ENCODE results near the gene MRPS15.

Gene MRPS15

DNA sequence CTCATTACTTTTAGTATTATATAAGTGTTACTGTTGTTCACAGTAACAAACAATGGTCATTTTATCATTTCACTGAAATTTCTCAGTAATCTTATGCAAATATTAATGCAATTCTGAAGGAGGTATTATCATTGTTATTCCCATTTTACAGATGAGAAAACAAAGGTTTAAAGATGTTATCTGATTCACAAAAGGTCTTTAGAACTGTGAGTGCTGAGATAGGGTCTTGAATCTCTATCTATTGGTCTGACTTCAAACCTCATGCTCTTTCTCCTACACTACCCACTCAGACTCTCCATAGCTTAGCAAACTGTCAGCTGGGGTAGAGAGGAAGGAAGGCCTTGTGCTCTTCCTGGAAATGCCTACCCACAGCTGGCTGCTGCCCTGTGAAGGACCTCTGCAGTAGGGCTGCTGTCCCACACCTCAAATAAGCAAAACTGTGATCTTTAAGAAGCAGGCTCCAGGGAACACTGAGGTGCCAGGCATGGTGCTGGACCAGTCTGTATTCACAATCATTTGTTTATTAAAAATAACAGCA lies 7.7 kb downstream of the MRPS15 start:
- DNase-seq: no peak

DNA sequence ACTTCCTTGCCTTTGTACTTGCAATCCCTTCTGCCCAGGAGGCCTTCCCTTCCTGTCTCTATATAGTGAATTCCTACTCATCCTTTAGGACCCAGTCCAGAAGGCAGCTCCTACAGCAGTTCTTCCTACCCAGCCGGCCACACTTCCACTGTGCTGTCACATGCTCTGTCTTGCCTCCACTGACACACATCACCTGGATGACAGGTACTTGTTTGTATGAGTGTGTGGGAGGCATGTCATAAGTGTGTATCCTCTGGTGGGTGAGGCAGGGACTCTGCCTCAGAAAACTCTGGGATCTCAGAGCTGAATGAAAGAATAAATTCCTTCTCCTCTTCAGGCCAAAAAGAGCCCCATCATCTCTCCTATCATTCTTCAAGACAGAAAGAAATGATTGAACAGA lies 8.8 kb downstream of the MRPS15 start:
- no peak for DNase-seq

DNA sequence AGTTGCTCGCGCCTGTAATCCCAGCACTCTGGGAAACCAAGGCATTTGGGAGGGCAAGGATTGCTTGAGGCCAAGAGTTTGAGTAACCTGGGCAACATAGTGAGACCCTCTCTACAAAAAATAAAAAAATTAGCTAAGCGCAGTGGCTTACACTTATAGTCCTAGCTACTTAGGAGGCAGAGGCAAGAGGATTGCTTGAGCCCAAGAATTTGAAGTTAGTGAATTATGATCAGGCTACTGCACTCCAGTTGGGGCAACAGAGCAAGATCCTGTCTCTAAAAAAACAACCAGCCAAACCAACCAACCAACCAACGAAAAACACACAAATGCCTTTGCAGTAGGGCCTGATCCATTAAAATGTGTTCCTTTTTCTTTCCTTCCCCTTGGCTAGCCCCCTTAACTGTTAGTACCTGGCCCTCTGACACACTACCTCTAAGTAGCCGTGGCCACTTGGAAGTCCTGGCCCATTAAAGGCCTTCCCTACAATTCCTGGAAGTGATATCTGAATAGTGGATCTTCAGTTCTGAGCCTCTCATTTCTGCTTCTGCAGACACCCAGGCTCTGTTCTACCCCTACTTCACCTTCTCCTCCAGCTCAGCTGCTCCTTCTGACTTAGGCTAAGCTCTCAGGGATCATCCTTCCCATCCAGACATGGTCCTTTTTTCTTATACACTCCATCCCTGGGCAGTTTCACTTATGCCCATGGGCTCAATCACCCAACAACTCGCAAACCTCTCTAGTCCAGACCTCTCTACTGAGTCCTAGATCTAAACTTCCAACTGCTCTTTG lies 10.4 kb downstream of the MRPS15 start:
- DNase-seq: no peak

DNA sequence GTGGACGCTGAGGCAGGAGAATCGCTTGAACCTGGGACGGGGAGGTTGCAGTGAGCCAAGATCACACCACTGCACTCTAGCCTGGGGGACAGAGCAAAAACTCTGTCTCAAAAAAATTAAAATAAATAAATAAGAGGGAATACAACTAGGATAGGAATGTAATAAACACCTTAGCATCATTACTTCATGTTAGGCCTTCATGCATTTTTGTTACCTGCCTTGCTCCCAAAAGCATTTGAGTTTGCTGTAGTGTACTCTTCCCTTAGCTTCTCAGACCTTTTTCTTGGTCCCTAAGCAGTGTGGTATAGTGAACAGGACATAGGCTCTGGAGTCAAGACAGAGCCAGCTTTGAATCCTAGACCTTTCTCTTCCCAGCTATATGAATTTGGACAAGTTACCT lies 11.1 kb downstream of the MRPS15 start:
- DNase-seq: no peak

DNA sequence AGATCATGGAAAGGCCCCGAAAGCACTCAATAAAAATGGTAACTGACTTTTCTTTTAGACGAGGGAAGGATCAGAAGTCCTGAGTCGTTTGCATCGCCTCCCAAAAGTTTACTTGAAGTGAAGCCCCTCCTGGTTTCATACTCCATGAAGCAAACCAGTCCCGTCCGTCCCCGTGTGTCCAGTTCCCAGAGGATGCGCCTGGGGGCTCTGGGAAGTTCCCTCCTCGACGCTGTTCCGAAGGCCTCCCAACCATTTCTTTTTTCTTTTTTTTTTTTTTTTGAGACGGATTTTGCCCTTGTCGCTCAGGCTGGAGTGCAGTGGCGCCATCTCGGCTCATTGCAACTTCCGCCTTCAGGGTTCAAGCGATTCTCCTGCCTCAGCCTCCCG lies 13.3 kb downstream of the MRPS15 start:
- DNase-seq: no peak

DNA sequence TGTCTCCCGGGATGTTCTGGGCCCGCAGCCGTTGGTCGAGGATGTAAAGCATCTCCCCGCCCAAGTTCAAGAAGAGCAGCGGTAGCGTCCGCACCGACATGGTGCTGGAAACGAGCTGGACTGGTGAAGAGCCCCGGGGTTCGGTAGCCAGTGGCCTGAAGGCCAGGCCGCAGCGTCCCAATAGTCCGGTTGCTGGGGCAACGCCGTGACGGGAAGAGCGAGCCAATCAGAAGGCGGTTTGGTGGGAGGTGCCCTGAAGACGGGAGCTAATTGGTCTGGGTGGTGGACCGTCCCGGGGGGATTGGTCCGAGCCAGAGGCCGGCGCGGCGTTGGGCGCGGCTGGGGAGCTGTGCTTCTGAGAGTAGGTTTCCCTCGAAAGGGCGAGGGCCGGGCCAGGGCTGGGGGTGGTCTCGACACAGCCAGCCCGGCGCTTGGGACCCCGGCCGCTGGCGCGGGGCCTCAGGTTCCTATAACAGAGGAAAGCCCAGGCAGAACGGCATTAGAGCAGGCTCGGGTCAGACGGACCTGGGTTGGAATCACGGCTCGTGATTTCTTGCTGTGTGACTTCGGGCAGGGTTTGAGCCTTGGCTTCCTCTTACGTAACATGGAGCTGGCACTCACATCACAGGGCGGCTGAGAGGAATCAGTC lies 13.8 kb downstream of the MRPS15 start, which contains the start of gene OSCP1:
Gene OSCP1 (minus strand): TSS at position 182 of the 649 bp plus-strand sequence. CDS start 82 bp downstream, at position 100.
- peak; percentile 97 to 98 (median 98) for DNase-seq

DNA sequence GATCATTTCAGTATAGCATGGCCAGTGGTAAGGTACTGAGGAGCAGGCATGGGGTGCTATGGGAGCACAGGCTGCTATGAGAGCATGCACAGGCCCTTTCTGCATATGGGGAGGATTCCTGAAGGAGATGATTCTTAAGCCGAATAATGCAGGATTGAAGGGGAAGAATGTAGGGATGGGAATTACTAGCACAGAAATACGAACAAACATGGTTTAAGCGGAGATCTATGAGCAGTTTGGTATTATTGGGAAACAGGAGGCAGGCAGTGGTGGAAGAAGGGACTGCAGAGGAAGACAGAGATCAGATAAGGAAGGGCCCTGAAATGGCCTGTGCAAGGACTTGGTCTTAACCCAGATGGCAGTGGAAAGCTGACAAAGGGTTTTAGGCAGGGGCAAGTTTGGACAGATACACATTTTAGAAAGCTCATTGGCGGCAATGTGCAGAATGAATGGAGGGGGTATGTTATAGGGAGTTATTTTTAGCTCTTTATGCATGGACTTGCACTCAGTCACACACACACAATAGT lies 15.6 kb downstream of the MRPS15 start:
- DNase-seq: no peak

DNA sequence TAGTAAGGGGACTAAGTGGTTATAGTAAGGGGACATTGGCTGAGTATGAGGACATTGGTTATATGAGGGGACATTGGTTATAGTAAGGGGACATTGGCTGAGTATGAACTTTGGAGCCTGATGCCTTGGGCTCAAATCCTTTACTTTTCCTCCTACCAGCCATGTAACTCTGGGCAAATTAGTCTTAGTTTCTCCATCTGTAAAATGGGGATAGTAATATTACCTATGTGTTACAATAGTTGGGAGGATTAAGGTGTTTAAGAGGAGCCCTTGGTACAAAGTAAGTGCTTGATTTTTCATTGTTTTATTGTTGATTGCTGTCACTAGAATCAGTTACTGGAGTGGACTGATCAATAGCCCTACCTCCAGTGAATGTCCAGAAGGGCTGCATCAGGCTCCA lies 16.7 kb downstream of the MRPS15 start:
- no peak for DNase-seq

DNA sequence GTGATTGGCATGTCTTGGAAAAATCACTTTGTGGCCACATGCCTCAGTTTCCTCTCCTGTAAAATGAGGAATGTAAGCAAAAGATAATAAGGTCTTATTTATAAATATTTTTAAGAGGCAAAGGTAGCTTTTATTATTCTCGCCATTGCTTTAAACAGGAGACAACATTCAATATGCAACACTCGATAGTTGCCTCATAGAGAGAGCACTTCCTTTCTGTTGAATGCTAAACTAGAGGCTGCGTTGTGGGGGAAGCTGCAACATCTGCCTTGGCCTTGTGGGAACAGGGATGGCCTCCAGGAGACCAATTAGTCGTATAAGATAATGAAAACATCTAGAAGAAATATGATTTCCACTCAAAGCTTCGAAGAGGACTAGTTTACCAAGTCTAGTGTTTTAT lies 17.4 kb downstream of the MRPS15 start:
- peak; percentile 35 to 43 (median 36) for DNase-seq

DNA sequence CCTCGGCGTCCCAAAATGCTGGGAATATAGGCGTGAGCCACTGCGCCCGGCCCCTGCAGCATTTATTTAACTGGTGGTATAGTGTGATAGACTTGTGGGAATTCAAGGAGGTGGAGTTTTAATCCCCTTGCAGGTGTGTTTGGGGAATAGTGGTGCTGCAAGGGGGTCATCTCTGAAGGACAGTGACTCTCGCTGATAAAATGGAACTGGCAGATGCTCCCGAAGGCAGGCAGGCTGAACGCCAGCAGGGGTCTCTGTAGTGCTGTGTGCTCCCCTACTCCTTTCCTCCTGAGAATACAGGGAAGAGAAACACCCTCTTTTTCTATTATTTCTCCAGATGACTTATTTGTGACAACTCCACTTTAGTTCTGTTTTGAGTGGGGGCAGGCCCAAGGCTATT lies 17.9 kb downstream of the MRPS15 start:
- DNase-seq: peak; percentile 68 to 78 (median 73)

DNA sequence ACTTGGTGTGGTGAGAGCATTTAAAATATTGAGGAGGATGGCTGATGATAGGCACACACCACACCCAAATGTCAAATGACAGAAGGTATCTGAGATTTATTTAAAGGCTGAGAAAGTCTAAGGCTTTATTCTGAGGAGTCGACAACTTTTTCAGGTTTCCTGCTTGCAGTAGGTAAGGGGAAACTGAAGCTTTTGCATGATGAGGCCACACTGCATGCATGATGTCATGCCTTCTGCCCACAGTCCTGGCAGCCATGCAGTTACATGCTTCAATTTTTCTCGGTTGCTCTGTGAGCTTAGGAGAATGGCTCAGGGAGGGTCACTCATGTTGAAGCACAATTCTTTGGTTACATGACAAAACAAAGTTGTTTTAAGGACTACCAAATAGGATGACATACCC lies 20.9 kb downstream of the MRPS15 start:
- DNase-seq: no peak

DNA sequence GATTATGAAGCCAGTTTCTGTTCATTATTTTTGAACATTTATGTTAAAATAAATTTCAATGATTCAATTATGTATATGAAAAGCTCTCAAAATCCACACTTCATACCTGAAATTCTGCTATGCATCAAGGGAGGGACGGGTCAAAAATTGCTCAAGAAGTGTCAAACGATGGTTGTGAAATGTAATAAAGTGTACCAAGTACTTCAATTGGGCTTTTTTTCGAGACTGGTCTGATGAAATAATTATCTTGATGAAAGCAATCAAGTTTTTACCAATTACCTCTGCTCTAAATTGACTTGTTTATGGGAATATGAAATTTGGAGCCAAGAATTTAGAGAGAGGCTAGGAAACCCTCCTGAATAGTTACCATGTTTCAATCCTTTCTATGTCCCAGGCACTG lies 21.8 kb downstream of the MRPS15 start:
- no peak for DNase-seq

DNA sequence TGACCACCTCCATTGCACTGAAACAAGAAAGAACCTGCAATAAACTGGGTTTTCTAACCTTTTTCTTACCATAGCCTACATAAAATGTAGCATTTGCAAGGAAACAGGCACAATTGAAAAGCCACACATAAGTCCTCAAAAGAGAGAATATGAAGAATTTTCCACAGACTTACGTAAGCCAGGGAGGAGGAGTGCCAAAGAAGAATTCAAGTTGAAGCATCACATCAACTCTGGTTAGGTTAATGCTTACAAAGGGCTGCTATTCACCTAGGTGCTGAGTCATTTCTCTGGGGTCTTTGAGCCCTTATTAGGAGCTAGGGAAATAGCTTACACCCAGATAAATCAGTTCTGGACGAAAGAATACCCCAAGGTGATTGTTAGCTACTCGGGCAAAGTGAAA lies 23.5 kb downstream of the MRPS15 start:
- no peak for DNase-seq

DNA sequence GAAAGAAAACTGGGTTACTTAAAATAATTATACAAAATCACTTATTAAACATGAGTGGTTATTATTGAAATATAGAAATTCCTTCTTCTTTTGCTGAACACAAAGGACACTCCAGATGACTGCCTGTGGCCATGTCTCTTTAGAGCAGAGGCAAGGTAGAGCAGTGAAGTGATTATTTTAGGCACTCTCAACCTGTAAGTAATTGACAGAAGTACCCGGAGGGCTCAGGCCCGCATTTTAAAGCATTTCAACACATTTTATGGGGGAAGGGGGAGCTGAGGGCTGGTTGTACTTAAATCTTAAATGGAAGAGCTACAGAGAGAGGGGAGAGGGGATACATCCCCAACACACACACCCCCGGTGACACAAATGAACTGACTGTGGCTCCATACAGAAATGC lies 24.1 kb downstream of the MRPS15 start:
- no peak for DNase-seq

DNA sequence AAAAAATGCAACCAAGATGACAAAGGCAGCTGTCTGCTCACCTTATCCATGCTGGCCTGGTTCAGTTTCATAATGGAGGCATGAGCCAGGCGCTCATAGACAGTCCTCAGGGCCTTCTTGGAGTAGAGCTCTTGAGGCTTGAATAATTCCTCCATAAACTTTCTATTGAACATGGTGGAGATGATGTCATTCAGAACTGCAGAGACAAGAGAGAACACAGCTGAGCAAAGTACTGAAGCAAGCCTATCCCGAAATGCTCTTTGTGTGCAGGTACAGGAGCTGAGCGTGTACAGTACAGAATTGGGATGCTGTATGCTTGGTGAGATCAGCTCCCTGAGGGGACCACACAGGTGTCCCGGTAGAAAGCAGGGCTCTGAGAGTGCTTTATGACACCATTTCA lies 25.5 kb downstream of the MRPS15 start:
- DNase-seq: no peak

DNA sequence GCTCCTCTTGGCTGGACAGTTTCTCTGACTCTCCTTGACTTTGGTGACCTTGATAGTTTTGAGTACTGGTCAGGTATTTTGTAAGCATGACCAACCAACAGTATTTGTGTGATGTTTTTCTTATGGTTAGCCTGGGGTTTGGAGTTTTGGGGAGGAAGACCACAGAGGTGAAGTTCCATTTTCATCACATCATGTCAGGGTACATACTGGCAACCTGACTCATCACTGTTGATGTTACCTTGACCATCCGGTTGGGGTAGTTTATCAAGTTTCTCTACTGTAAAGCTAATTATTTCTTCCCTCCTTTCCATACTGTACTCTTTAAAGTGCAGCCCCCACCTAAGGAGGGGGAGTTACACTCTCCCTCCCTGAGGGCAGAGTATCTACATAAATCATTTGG lies 27.4 kb downstream of the MRPS15 start:
- no peak for DNase-seq

DNA sequence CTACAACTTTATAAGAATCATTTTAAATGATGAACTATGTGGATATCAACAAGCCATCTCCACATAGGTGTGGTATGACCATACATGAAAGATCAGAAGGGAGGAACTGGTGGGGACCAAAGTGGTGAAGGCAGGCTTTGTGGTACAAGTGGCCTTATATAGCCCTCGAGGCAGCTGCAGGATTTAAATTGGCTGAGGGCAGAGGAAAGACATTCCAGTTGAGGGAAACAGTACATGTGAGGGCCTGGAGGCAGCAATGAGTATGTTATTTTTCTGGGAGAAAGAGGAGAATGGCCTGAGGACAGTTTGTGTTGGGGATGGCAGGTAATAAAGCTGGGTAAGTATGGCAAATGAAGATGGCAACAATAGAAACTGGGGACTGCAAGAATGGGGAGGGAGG lies 31.1 kb downstream of the MRPS15 start:
- DNase-seq: no peak

DNA sequence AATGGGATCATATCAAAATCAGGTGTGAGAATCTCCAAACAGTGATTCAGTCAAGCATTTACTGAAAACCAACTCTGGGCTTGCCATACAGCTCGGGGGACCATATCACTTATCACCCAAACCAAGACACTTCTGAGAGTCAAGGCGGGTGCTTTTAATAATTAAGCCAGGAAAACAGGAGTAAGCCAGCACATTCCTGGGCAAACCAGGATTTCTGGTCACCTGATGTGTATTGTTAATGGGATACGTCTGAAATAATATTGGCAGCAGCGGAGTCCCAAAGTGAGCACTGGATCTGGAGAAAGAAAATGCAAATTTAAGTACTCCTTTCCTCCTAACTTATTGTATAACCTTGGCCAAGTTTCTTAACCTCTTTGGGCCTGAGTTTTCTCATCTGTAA lies 31.6 kb downstream of the MRPS15 start:
- DNase-seq: no peak

DNA sequence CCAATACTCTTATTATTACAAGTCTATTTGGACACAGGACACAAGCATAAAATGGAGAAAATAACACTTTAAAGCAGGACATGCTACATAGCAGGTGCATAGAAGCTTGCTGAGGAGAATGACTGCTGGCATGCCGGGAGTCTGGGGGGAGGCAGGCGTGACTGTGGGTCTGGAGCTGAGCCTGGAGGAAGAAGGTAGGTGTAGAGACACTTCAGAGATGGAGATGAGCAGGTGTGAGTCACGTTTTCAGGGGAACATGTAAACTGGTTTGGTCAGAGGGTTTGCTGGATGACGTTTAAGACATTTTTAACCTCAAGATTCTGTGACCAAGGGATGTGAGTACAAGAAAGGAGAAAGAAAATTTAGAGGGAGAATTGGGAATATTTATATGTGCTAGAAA lies 38.4 kb downstream of the MRPS15 start:
- DNase-seq: no peak

DNA sequence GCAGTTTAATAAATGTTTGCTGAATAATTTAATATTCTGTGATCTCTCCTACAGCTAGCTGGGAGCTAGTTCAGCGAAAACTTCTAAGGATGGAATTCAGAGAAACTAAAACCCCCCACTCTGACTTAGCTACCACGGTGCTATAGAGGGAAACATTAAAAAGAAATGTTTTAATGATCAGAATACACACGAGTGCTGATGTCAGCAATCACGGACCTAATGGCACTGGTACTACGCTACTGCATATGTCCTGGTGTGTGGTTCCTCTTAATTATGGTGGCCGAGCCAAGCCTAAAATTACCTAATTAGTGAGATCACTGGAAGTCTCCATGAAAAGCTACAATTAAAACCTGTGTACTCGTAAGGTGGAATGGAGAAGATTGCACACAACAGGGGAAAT lies 42.5 kb downstream of the MRPS15 start:
- no peak for DNase-seq

DNA sequence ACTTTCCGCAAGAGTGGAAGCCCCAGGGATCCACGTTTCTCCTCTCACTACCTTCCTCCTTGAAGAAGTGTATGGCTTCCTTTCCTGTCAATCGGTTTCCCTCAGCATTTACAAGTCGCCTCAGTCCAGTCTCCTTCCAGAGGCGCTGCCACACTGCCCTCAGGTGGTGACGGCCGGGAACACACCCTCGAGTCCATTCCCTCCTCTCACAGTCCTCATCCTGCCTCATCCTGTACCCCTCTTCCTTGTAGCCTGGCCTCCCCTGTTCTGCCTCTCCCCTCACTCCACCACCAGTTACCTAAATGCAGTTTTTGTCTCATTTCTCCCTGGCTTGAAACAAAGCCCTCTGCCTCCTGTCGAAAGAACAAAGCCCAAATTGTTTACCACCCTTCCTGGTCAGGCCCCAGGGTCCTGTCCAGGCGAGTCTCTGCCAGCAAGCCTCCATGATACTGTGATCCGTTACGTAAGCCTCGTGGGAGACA lies 43.3 kb downstream of the MRPS15 start:
- DNase-seq: peak; percentile 94 to 96 (median 95)

DNA sequence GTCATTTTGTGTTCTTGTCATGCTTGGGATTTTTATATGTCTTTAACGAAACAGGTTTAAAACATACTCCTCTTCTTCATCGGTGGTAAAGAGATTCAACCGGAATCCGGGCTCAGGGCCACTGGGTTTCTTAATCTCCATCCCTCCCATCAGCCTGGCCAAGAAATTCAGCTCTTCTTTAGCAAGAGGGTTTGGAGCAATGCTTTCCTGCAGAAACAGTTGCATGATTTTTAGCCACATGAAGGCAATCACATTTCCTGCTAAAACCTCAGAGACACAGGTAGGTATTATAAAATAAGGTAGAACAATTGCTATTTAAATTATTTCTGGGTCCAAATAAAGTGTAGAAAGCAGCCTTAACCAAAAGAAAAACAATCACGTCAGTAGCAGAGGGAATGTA lies 43.8 kb downstream of the MRPS15 start:
- DNase-seq: no peak

DNA sequence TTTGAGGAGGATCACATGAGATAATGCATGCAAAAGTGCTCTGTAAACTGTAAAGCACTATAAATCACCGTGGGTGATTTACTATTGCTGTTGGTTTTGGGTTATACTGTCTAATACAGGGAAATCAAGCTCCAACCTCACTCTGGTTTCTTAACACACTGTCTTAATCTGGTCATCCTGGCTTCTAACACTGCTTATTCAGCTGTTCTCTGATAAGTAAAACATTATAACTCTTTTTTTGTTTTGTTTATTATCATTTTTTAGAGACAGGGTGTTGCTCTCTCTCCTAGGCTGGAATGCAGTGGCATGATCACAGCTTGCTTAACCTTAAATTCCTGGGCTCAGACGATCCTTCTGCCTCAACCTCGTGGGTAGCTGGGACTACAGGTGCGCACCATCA lies 44.6 kb downstream of the MRPS15 start:
- no peak for DNase-seq

DNA sequence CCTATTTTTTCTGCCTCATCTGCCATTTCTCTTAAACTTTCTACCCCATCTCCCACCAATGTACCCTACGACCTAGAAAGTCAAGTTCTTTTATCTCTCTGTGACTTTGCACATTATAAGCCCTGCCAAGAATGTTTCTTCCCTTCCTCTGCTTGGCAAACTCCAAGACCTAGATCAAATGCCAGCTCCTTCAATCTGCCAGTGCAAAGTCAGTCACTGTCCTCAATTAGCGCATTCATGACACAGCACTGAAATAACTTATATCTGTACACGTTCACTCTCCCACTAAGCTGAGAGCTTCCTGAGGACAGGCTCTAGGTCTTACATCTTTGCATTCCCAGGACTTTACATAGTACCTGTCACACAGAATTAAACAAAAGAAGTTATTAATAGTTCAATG lies 45.0 kb downstream of the MRPS15 start:
- no peak for DNase-seq
